H4 (cell line): ENCODE data around the gene DEFB116. TPM values are rescaled to one million over a fixed set of nuclear protein-coding genes. Genes with fewer than 3 reads are reported as not detected.
A peak's percentile ranks its signal among the peaks of the same experiment; 100 is the strongest.
"Not testable (repeated sequence)": the region's sequence is repeated elsewhere in the genome, so short reads cannot be mapped to it uniquely, and the experiment has no call there.

Experiments
- DNase-seq: peaks from one replicate; pipeline ENCODE4 v3.0.0-alpha.2; 2015; ENCODE audit warnings: low spot score
- total RNA-seq: library from RNA; depleted of rRNA; stranded (reverse); fragments of >200 nt; shearing (Covaris generic); gene quantifications from 2 replicates; pipeline ENCODE4 v1.2.3, GENCODE V29; 2014; rRNA removed

DEFB116 gene
- total RNA-seq: not detected in 2 replicates

- no peak for DNase-seq
These were observed at the start of gene DEFB116 for GRCh38 chr20:31308535-31309162. Gene DEFB116 (minus strand): TSS chr20:31308585. CDS start chr20:31308585, 0 bp downstream.

- DNase-seq: peak; percentile 27
These were observed 47.6 kb upstream of the DEFB116 start for GRCh38 chr20:31355981-31356380.

GRCh38 chr20:31341470-31341869 is 33.1 kb upstream of the DEFB116 start:
- DNase-seq: no peak

- DNase-seq: no peak
These were observed 22.5 kb upstream of the DEFB116 start for GRCh38 chr20:31330893-31331292.

- DNase-seq: no peak
These were observed 14.1 kb upstream of the DEFB116 start for GRCh38 chr20:31322504-31322903.

GRCh38 chr20:31284964-31285363 is 23.4 kb downstream of the DEFB116 start:
- DNase-seq: not testable (repeated sequence)

- no peak for DNase-seq
These were observed 30.2 kb downstream of the DEFB116 start for GRCh38 chr20:31278178-31278577.

GRCh38 chr20:31274441-31274840 is 33.9 kb downstream of the DEFB116 start:
- no peak for DNase-seq

- DNase-seq: peak; percentile 10
These were observed 48.0 kb downstream of the DEFB116 start for GRCh38 chr20:31260326-31260932.

- no peak for DNase-seq
These were observed 51.0 kb downstream of the DEFB116 start, which contains the start of gene DEFB115 for GRCh38 chr20:31257364-31257763. Gene DEFB115 (plus strand): TSS chr20:31257664. CDS start chr20:31257664, 0 bp downstream.

- no peak for DNase-seq
These were observed 51.4 kb downstream of the DEFB116 start for GRCh38 chr20:31256959-31257358.

Other genes with a start within 250 kb of the DEFB116 start
- not detected in 2 replicates for gene DEFB115, start 50.9 kb downstream of the DEFB116 start, total RNA-seq
- not detected in 2 replicates for gene DEFB118, start 60.0 kb upstream of the DEFB116 start, total RNA-seq
- not detected in 2 replicates for gene DEFB119, start 82.0 kb upstream of the DEFB116 start, total RNA-seq
- not detected in 2 replicates for gene DEFB121, start 97.6 kb upstream of the DEFB116 start, total RNA-seq
- not detected in 2 replicates for gene DEFB123, start 132.0 kb upstream of the DEFB116 start, total RNA-seq
- gene DEFB124, start 166.5 kb upstream of the DEFB116 start, total RNA-seq: not detected in 2 replicates
- not detected in 2 replicates for gene REM1, start 166.7 kb upstream of the DEFB116 start, total RNA-seq
- gene HM13, start 205.9 kb upstream of the DEFB116 start, total RNA-seq: 72.4 and 109 TPM in 2 replicates